Mesothelial cell of epicardium (in vitro differentiated cells): Measurements from ENCODE around the gene TMEM169. TPM values are rescaled to one million over a fixed set of nuclear protein-coding genes. Genes with fewer than 3 reads are reported as not detected.

Experiments
- DNase-seq, 2 experiments: peaks; one replicate each; pipeline ENCODE4 v3.0.0; 2021; ENCODE audit warnings: low spot score in 2 of 2; ENCODE audit not compliant: unreplicated experiment in 2 of 2
- H3K27ac Mint-ChIP-seq: 2 replicates; pipeline ENCODE4 v1.8.0; 2021; ENCODE audit warnings: mixed read lengths
- H3K27me3 Mint-ChIP-seq: 2 replicates; pipeline ENCODE4 v1.8.0; 2021; ENCODE audit warnings: low read depth, mixed read lengths
- H3K36me3 Mint-ChIP-seq: 2 replicates; pipeline ENCODE4 v1.8.0; 2021; ENCODE audit warnings: mixed read lengths
- H3K4me1 Mint-ChIP-seq: 2 replicates; pipeline ENCODE4 v1.8.0; 2021; ENCODE audit warnings: mixed read lengths
- H3K4me3 Mint-ChIP-seq: 2 replicates; pipeline ENCODE4 v1.8.0; 2021; ENCODE audit warnings: mild to moderate bottlenecking, moderate library complexity, mixed read lengths
- H3K9me3 Mint-ChIP-seq: 2 replicates; pipeline ENCODE4 v1.8.0; 2021; ENCODE audit warnings: mixed read lengths
- total RNA-seq: library from RNA; stranded (reverse); gene quantifications from 3 replicates; pipeline ENCODE4 v1.2.1, GENCODE V29; 2021
- TF ChIP-seq, protein P1 (sequence below): fragments of 200-600 bp; sonication (generic); IDR thresholded peaks from one replicate; pipeline ENCODE4 v1.5.0; 2021; ENCODE audit warnings: antibody characterized with exemption; ENCODE audit not compliant: unreplicated experiment

TMEM169 gene
- total RNA-seq, 1 donor from 2014 or later, result 0.78 TPM

DNA sequence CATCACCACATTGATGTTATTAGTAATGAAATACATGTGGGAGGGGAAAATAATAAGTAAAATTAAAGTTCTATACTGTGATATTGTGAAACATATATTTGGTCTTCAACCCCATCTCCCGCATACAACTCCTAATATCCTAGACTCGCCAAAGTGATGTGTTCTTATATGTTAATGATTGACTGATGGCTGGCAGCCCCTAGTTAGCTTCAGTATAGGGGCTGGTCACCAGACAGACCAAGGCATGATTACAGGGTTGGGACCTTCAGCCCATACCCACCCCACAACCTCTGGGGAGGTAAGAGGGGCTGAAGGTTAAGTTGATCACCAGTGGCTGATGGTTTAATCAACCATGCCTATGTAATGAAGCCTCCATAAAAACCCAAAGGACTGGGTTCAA, 40.3 kb upstream of the TMEM169 start:
- H3K9me3 Mint-ChIP-seq, result no peaks in the 10 kb centered on the region
- no peak overlapping the region for H3K27ac Mint-ChIP-seq
- no peak for DNase-seq
- no peak overlapping the region for H3K4me3 Mint-ChIP-seq
- no peaks in the 10 kb centered on the region for H3K4me1 Mint-ChIP-seq
- H3K27me3 Mint-ChIP-seq, result no peaks in the 10 kb centered on the region
- TF ChIP-seq, protein P1, sequence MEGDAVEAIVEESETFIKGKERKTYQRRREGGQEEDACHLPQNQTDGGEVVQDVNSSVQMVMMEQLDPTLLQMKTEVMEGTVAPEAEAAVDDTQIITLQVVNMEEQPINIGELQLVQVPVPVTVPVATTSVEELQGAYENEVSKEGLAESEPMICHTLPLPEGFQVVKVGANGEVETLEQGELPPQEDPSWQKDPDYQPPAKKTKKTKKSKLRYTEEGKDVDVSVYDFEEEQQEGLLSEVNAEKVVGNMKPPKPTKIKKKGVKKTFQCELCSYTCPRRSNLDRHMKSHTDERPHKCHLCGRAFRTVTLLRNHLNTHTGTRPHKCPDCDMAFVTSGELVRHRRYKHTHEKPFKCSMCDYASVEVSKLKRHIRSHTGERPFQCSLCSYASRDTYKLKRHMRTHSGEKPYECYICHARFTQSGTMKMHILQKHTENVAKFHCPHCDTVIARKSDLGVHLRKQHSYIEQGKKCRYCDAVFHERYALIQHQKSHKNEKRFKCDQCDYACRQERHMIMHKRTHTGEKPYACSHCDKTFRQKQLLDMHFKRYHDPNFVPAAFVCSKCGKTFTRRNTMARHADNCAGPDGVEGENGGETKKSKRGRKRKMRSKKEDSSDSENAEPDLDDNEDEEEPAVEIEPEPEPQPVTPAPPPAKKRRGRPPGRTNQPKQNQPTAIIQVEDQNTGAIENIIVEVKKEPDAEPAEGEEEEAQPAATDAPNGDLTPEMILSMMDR, result no peak
- H3K36me3 Mint-ChIP-seq, result peaks cover 11% of the 10 kb centered on the region

DNA sequence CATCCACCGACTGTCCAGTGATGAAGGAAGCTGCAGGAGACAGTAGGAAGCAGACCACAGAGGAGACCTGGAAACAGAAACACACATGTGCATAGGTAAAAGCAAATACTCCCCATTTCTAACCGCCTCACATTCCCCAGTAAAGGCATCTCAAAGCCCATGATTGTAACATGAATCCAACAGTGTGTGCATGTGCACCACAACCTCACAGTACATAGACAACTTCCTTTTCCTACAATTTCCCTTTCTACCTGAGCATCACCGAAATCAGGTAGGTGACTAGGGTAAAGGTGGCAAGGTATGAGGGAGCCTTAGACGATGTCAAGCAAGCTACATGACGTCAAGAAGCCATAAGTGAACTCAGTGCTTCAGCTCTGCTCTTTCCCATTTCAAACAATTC, 37.8 kb upstream of the TMEM169 start:
- Mint-ChIP-seq H3K4me1 (no peaks in the 10 kb centered on the region), H3K9me3 (no peaks in the 10 kb centered on the region), H3K27me3 (no peaks in the 10 kb centered on the region), H3K27ac (no peak overlapping the region), H3K36me3 (peaks cover 9% of the 10 kb centered on the region), H3K4me3 (no peak overlapping the region)
- DNase-seq, result no peak
- TF ChIP-seq, protein P1, result no peak

DNA sequence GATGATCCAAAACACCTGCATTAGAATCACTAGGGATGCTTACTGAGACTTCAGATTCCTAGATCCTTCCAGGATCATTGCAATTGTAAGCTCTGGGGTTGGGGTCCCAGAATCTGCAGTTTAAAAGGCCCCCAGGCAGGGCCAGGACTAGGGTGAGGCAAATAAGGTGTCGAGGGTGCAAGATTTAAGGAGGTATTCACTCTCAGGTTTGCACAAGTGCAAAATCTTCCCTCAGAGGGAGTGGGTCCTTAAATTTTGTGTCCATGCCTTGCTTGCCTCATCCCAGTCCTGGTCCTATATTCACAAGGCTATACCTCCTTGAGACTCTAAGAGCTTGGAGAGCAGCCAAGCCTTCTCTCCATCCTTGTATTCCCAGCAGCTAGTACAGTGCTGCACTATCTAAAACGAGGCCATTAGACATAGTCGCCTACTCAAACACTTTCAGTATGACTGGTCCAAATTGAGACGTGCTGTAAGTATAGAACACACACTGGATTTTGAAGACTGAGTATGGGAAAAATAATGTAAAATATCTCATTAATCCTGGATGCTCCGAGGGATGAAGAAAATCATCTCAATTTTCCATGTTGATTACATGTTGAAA, 36.7 kb upstream of the TMEM169 start:
- no peaks in the 10 kb centered on the region for H3K27me3 Mint-ChIP-seq
- no peaks in the 10 kb centered on the region for H3K4me1 Mint-ChIP-seq
- peaks cover 6% of the 10 kb centered on the region for H3K36me3 Mint-ChIP-seq
- H3K4me3 Mint-ChIP-seq, result no peak overlapping the region
- TF ChIP-seq, protein P1, result no peak
- DNase-seq, result no peak
- H3K27ac Mint-ChIP-seq, result no peak overlapping the region
- H3K9me3 Mint-ChIP-seq, result no peaks in the 10 kb centered on the region

DNA sequence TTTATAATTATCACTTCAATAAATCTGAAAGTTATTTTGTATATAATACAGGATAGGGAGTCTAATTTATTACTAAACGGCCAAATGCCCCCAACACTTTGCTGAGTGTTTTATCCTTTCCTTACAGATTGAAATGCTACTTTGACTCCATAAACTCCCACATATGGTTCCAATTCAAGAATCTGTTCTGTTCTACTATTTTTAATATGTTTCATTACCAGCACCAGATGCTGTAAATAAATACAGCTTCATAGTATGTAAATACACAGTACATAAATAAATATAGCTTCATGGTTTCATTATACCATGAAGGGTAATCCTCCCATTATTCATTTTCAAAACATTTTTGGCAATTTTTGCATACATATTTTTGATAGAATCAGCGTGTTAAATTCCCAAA, 34.3 kb upstream of the TMEM169 start:
- DNase-seq, result no peak
- no peak overlapping the region for H3K27ac Mint-ChIP-seq
- peaks cover 8% of the 10 kb centered on the region for H3K36me3 Mint-ChIP-seq
- H3K27me3 Mint-ChIP-seq, result no peaks in the 10 kb centered on the region
- no peak overlapping the region for H3K4me3 Mint-ChIP-seq
- H3K4me1 Mint-ChIP-seq, result no peaks in the 10 kb centered on the region
- TF ChIP-seq, protein P1, result no peak
- H3K9me3 Mint-ChIP-seq, result peaks cover under 1% of the 10 kb centered on the region

DNA sequence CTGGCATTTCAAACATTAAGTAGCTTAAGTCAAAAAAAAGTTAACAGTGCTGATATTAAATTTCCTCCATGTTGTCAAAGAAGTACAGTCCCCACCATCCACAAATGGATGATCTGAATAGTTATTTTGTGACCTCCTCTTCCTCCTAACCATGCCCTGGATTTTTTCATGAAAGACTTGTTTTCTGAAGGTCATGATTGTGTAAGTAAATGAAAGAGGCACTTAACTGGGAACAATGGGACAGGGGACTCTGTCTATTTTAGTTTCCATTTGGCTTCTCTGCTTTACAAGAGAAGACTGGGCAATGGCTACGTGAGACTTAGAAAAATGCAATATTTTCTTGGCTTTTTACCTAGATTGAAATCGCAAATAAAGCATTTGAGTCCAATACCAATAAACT, 32.3 kb upstream of the TMEM169 start:
- DNase-seq, result no peak
- TF ChIP-seq, protein P1, result no peak
- H3K4me3 Mint-ChIP-seq, result no peak overlapping the region
- no peak overlapping the region for H3K27ac Mint-ChIP-seq
- no peaks in the 10 kb centered on the region for H3K27me3 Mint-ChIP-seq
- H3K4me1 Mint-ChIP-seq, result no peaks in the 10 kb centered on the region
- peaks cover 5% of the 10 kb centered on the region for H3K36me3 Mint-ChIP-seq
- peaks cover 4% of the 10 kb centered on the region for H3K9me3 Mint-ChIP-seq

DNA sequence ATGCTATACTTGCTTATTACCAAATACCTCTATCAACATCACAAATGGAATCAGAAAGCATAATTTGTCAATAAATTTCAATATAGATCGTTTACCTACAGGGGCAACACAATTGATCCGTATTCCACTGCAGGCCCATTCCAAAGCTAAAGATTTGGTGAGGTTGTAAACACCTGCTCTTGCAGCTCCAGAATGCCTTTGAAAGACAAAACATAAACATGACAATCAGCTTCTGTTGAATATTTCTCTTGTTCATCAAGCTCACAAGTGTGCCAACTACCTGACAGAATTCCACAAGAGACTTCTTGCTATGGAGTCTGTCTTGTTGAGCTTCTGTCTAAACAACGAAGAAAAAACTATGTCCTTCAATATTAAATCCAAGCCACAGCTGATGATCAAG, 30.4 kb upstream of the TMEM169 start:
- Mint-ChIP-seq H3K9me3 (peaks cover 4% of the 10 kb centered on the region), H3K4me3 (no peak overlapping the region), H3K27me3 (no peaks in the 10 kb centered on the region), H3K36me3 (peaks cover 8% of the 10 kb centered on the region), H3K4me1 (peaks cover 5% of the 10 kb centered on the region), H3K27ac (no peak overlapping the region)
- TF ChIP-seq, protein P1, result no peak
- no peak for DNase-seq
